Progenitor cell of endocrine pancreas (in vitro differentiated cells): Measurements from ENCODE around the gene GRAMD1B. TPM values are rescaled to one million over a fixed set of nuclear protein-coding genes. Genes with fewer than 3 reads are reported as not detected.

ENCODE experiments used
- DNase-seq: peaks from one replicate; pipeline ENCODE4 v3.0.0; 2021; ENCODE audit warnings: low spot score; ENCODE audit not compliant: unreplicated experiment
- H3K27ac Mint-ChIP-seq: 2 replicates; pipeline ENCODE4 v1.8.0; 2021; ENCODE audit warnings: mild to moderate bottlenecking, moderate library complexity, mixed read lengths
- H3K27me3 Mint-ChIP-seq: 2 replicates; pipeline ENCODE4 v1.8.0; 2021; ENCODE audit warnings: mixed read lengths
- H3K36me3 Mint-ChIP-seq: 2 replicates; pipeline ENCODE4 v1.8.0; 2022; ENCODE audit warnings: mixed read lengths; ENCODE audit not compliant: insufficient read depth
- H3K4me1 Mint-ChIP-seq: 2 replicates; pipeline ENCODE4 v1.8.0; 2021; ENCODE audit warnings: low read depth, mixed read lengths
- H3K4me3 Mint-ChIP-seq: 2 replicates; pipeline ENCODE4 v1.8.0; 2021; ENCODE audit warnings: low read depth, mild to moderate bottlenecking, moderate library complexity, mixed read lengths
- H3K9me3 Mint-ChIP-seq: 2 replicates; pipeline ENCODE4 v1.8.0; 2021; ENCODE audit warnings: low read depth, mixed read lengths
- CTCF ChIP-seq: fragments of 200-600 bp; sonication (generic); IDR thresholded peaks from one replicate; pipeline ENCODE4 v1.5.0; 2021; ENCODE audit warnings: antibody characterized with exemption, mild to moderate bottlenecking; ENCODE audit not compliant: unreplicated experiment
- total RNA-seq: library from RNA; stranded (reverse); gene quantifications from 2 replicates; pipeline ENCODE4 v1.2.1, GENCODE V29; 2021

The GRAMD1B gene
- total RNA-seq, 1 donor from 2014 or later = 4.5 TPM

DNA sequence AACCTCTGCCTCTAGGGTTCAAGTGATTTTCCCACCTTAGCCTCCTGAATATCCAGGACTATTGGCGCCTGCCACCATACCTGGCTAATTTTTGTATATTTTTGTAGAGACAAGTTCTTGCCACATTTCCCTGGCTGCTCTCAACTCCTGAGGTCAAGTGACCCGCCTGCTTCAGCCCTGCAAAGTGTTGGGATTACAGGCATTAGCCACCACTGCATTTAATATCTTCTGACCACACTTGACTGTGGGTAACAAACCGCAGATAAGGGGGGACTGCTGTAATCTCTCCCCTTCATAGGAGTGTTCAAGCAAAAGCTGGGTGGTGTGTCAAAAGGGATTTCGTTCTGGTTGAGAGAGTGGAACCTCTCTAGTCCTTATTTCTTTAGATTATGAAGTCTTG lies 53.4 kb downstream of the GRAMD1B start:
- H3K27me3 Mint-ChIP-seq = no peaks in the 10 kb centered on the region
- no peak overlapping the region for H3K27ac Mint-ChIP-seq
- no peaks in the 10 kb centered on the region for H3K4me1 Mint-ChIP-seq
- no peak for DNase-seq
- H3K9me3 Mint-ChIP-seq = no peaks in the 10 kb centered on the region
- no peak overlapping the region for H3K4me3 Mint-ChIP-seq
- no peaks in the 10 kb centered on the region for H3K36me3 Mint-ChIP-seq
- TF ChIP-seq CTCF = no peak

DNA sequence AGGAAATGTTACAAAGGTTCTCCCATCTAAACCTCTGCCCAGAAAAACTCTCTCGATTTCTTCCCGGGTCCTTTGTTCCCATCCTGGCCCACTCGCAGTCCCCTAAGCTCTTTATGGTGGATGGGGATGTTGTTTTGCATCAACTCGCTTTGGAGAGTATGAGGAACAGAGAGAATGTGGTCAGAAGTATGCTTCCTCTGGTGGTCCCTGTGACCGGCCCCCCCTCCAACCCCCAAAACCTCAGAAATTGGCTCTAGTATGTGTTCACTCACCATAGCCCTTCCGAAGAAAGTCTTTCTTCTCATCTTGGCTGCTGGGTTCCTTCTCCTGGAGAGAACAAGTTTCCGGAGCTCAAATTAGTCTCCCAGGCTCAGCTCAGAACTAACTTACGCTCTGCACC lies 54.4 kb downstream of the GRAMD1B start:
- no peak overlapping the region for H3K27ac Mint-ChIP-seq

GRCh38 chr11:123487157-123487744 lies 57.2 kb downstream of the GRAMD1B start:
- Mint-ChIP-seq H3K4me3 (no peak overlapping the region), H3K27me3 (no peaks in the 10 kb centered on the region), H3K36me3 (no peaks in the 10 kb centered on the region), H3K4me1 (no peaks in the 10 kb centered on the region), H3K9me3 (no peaks in the 10 kb centered on the region), H3K27ac (no peak overlapping the region)
- DNase-seq = no peak
- TF ChIP-seq CTCF = no peak

More for the DNA sequence above, 54.4 kb downstream of the GRAMD1B start:
- Mint-ChIP-seq H3K9me3 (no peaks in the 10 kb centered on the region), H3K4me3 (no peak overlapping the region), H3K36me3 (no peaks in the 10 kb centered on the region), H3K27me3 (no peaks in the 10 kb centered on the region), H3K4me1 (no peaks in the 10 kb centered on the region)
- DNase-seq = no peak
- no peak for TF ChIP-seq CTCF

- Mint-ChIP-seq H3K9me3 (no peaks in the 10 kb centered on the region), H3K36me3 (no peaks in the 10 kb centered on the region), H3K27me3 (no peaks in the 10 kb centered on the region), H3K4me1 (peaks cover 6% of the 10 kb centered on the region), H3K4me3 (no peak overlapping the region), H3K27ac (no peak overlapping the region)
- TF ChIP-seq CTCF = no peak
- DNase-seq = no peak
Measured at GRCh38 chr11:123490527-123490926, 60.5 kb downstream of the GRAMD1B start.

GRCh38 chr11:123491241-123491640 lies 61.2 kb downstream of the GRAMD1B start:
- no peak overlapping the region for H3K4me3 Mint-ChIP-seq
- no peaks in the 10 kb centered on the region for H3K27me3 Mint-ChIP-seq
- peaks cover 6% of the 10 kb centered on the region for H3K4me1 Mint-ChIP-seq
- no peak overlapping the region for H3K27ac Mint-ChIP-seq
- DNase-seq = no peak
- H3K36me3 Mint-ChIP-seq = no peaks in the 10 kb centered on the region
- H3K9me3 Mint-ChIP-seq = no peaks in the 10 kb centered on the region
- no peak for TF ChIP-seq CTCF
